BE2C (cell line): ENCODE data around the gene CCDC97.

ENCODE experiments used
- DNase-seq: peaks from one replicate; pipeline ENCODE4 v3.0.0-alpha.2; 2020
- H3K27me3 ChIP-seq: fragments of 250-450 bp; sonication (Bioruptor Pico); 2 replicates; pipeline ENCODE4 v1.5.1; 2020; ENCODE audit warnings: mild to moderate bottlenecking
- H3K36me3 ChIP-seq: fragments of 250-450 bp; sonication (Bioruptor Pico); 2 replicates; pipeline ENCODE4 v1.5.1; 2020; ENCODE audit warnings: mild to moderate bottlenecking
- H3K4me1 ChIP-seq: fragments of 250-450 bp; sonication (Bioruptor Pico); 2 replicates; pipeline ENCODE4 v1.5.1; 2020
- H3K4me3 ChIP-seq: 2 replicates; pipeline ENCODE4 v1.5.1; 2011; ENCODE audit warnings: low read depth, low read length
- H3K9me3 ChIP-seq: fragments of 250-450 bp; sonication (Bioruptor Pico); 2 replicates; pipeline ENCODE4 v1.5.1; 2020
- TF ChIP-seq, protein P1 (sequence below): IDR thresholded peaks from 2 replicates; pipeline ENCODE4 v1.5.1; 2012; ENCODE audit warnings: mild to moderate bottlenecking, low read depth, low read length

CCDC97 gene

DNA sequence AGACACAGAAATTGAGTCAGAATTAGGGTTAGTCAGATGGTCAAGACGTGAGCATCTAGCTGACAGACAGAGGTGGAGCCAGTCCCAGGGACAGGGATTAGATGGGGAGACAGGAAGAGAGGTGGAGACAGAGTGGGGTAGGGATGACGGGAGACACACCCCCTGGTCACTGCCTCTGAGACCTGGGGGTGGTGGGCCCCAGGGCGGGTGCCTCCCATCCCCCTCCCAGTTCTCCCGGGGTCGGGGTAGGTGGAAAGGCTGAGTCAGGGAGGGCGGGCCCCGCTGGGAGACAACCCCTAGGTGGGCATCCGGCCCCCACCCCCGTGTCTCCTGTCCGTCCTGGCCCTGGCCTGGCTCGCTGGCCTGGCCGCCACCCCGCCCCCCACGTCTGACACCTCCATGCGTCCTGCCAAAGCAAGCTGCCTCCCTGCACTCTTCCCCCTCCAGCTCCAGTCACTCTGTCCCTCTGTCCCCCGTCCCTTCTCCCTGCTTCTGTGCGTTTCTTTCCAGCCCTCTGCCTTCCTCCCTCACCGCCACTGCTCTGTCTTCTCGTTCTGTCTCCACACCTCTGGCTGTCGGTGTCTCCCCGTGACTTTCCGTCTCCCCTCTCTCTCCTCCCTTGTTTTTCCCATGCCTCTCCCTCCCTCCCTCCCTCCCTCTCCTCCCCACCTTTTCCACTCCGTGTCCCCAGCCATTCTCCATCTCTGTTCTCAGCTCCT, 15.1 kb downstream of the CCDC97 start:
- DNase-seq, result peak; percentile 72
- no peaks in the 10 kb centered on the region for H3K9me3 ChIP-seq
- TF ChIP-seq, protein P1, sequence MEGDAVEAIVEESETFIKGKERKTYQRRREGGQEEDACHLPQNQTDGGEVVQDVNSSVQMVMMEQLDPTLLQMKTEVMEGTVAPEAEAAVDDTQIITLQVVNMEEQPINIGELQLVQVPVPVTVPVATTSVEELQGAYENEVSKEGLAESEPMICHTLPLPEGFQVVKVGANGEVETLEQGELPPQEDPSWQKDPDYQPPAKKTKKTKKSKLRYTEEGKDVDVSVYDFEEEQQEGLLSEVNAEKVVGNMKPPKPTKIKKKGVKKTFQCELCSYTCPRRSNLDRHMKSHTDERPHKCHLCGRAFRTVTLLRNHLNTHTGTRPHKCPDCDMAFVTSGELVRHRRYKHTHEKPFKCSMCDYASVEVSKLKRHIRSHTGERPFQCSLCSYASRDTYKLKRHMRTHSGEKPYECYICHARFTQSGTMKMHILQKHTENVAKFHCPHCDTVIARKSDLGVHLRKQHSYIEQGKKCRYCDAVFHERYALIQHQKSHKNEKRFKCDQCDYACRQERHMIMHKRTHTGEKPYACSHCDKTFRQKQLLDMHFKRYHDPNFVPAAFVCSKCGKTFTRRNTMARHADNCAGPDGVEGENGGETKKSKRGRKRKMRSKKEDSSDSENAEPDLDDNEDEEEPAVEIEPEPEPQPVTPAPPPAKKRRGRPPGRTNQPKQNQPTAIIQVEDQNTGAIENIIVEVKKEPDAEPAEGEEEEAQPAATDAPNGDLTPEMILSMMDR, result no peak
- H3K27me3 ChIP-seq, result no peaks in the 10 kb centered on the region
- H3K4me3 ChIP-seq, result peak overlapping the region; percentile 56
- peaks cover 65% of the 10 kb centered on the region for H3K4me1 ChIP-seq
- peaks cover 5% of the 10 kb centered on the region for H3K36me3 ChIP-seq

DNA sequence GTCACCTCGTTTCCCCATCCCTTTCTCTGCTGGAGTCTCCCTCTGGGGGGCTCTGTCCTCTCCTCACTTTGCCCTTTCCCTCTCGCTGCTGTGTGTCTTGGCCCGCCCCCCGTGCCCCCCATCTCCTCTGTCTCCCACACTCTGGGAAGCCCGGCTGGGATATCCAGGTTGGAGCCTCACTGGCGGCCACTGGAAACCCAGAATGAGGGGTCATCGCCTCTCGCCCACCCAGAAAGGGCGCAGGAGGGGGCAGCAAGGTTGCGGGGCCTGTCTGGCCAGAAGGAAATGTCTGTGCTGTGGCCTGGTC, 15.6 kb downstream of the CCDC97 start:
- DNase-seq, result no peak
- no peaks in the 10 kb centered on the region for H3K9me3 ChIP-seq
- peak overlapping the region; percentile 56 for H3K4me3 ChIP-seq
- no peaks in the 10 kb centered on the region for H3K27me3 ChIP-seq
- peaks cover 5% of the 10 kb centered on the region for H3K36me3 ChIP-seq
- TF ChIP-seq, protein P1, result no peak
- peaks cover 64% of the 10 kb centered on the region for H3K4me1 ChIP-seq

DNA sequence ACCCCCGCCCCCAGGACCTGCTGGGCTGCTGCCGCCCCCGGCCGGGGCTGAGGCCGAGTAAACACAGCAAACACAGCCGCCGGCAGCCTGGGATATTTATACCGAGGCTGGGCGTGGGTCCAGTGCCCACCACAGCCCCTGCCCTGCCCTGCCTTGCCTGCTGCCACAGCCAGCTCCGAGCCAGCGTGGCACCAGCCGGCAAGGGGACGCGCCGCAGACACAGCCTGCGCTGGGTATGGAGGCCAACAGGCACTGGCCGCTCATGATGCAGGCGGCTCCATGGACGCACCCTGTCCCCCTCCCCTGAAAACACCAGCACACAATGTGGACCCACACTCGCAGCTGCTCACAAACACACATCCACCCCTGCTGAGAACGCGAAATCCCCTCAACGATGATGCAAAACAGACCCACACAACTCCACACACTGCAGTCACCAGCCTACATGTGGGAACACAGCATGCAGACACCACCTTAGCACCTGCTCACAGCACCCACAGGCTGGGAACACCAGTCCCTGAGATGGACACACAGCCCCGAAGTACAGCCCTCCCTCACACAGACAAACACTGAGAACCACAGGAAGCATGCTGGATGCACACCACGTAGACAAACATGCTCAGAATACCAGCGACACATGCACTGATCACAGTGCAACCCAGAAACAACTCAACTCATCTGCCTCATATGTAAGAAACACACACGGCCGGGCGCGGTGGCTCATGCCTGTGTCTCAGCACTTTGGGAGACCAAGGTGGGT, 16.2 kb downstream of the CCDC97 start:
- TF ChIP-seq, protein P1, result no peak
- H3K27me3 ChIP-seq, result no peaks in the 10 kb centered on the region
- peaks cover 64% of the 10 kb centered on the region for H3K4me1 ChIP-seq
- H3K9me3 ChIP-seq, result no peaks in the 10 kb centered on the region
- peak overlapping the region; percentile 56 for H3K4me3 ChIP-seq
- peaks cover 5% of the 10 kb centered on the region for H3K36me3 ChIP-seq
- DNase-seq, result peak; percentile 40

DNA sequence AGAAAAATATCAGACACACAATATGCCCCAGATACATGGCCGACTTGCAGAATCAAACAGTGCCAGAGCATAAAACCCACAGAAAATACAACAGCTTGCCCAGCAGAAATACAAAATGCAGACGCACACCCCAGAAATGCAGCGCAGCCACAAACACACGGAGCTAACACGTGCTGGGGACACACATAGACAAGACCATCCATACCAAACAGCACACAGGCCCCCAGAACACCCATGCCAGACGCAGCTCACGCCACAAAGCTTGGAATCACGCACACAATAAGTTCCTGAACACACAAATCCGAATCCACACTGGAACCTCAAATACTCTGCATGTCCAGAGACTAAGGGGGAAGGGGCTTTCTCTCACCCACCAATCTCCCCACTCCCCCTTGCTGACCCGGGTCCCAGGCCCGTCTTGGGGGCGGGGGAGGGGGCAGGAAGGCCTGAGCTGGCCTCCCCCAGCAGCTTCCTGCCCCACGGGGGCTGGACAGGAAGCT, 17.2 kb downstream of the CCDC97 start:
- no peak for DNase-seq
- H3K4me1 ChIP-seq, result peaks cover 56% of the 10 kb centered on the region
- TF ChIP-seq, protein P1, result no peak
- no peaks in the 10 kb centered on the region for H3K27me3 ChIP-seq
- H3K36me3 ChIP-seq, result peaks cover 4% of the 10 kb centered on the region
- no peaks in the 10 kb centered on the region for H3K9me3 ChIP-seq
- H3K4me3 ChIP-seq, result no peak overlapping the region

DNA sequence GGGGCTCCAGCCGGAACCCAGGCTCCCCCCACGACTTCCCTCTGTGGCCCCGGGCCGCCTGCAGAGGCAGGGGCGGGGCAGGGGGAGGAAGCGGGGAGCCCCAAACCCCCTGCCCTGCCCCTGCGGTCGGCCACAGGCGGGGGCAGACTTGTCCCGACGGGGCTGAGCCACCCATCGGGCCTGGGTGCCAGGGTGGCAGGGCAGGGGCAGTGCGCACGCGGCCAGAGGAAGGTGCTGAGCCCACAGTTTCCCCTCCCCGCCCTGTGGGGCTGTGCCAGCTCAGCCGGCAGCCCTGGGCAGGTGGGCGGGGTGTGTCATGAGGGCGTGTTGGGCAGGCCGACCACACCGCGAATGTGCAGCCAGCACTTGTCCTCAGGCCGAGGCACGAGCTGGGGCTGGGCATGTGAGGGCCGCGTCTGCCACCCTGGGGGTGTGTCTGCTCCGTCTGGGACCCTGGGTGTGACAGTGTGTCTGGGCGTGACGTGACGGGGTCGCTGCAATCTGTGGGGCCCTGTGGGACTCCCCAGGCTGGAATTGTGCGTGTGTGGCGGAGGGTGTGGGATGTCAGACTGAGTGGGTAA, 17.7 kb downstream of the CCDC97 start:
- no peaks in the 10 kb centered on the region for H3K27me3 ChIP-seq
- peak; percentile 53 for DNase-seq
- TF ChIP-seq, protein P1, result no peak
- peaks cover 50% of the 10 kb centered on the region for H3K4me1 ChIP-seq
- H3K36me3 ChIP-seq, result no peaks in the 10 kb centered on the region; the same call in 1 of the 2 replicates
- H3K4me3 ChIP-seq, result no peak overlapping the region
- no peaks in the 10 kb centered on the region for H3K9me3 ChIP-seq
